ENCODE measurements around the gene ESPN. TPM values are rescaled to one million over a fixed set of nuclear protein-coding genes. Genes with fewer than 3 reads are reported as not detected.
"Not testable (repeated sequence)": the region's sequence is repeated elsewhere in the genome, so short reads cannot be mapped to it uniquely, and the experiment has no call there.

The ESPN gene
- total and polyA plus RNA-seq, 2 of the 8 experiments (the other 6 are each of a cell fraction or from before 2014, with no cell fraction given): 5.2 to 16.3 TPM

DNA sequence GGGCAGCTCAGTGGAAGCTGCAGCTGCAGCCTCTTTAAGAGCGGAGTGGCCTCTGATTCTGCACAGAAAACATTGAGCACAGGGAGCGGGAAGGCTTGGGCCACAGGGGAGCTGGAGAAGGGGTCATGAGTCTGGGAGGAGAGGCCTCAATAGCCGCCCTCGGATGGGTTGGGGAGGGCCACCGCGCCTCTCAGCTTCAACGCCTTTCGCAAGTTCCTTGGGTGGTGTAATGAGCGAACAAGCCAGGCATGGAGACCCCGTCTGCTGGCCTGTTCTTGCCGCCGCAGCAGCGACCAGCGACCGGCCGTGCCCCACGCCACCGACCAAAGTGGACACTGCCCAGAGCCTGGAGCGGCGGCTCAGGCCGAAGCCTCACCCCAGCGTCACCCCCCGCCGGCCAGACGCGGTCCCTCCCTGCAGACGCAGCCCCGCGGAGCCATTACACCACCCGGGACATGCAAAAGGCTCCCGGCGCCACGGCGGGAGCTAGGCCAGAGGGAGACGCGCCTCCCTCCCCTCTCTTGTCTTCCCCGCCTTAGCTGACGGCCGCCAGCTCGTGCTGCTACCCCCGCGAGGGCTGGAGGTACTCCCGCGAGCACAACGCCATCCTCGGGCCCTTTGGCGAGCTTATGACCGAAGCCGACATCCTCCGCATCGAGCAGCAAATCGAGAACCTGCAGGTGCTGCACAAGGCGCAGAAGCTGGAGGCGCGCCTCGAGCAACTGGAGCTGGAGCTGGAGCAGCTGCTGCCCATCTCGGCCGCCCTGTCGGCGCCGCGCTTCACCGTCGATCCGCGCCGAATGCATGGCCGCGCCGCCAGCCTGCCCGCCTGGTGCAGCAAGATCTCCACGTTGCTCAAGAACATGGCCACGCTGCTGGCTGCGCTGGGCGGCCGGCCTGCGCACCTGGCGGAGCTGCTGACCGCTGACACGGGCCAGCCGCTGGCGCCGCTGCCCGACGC, 29.6 kb downstream of the ESPN start:
- Histone ChIP-seq H3K4me3 (ENCODE audit: extremely low read depth in 1 of 4, insufficient read depth in 2 of 4, low read depth in 3 of 4, low read length in 4 of 4) (peak overlapping the region in 1 of 4 experiments; percentile 44; a peak in 2 of 8 replicates), H3K4me2 (ENCODE audit: insufficient read depth in 1 of 2, low read depth in 2 of 2, low read length in 2 of 2) (peak overlapping the region; percentile 8 to 64; a peak in 2 of 4 replicates)

More for the DNA sequence above, 29.6 kb downstream of the ESPN start:
- H2AFZ ChIP-seq (ENCODE audit: low read length); H3K27ac ChIP-seq (ENCODE audit: low read depth, low read length); H3K79me2 ChIP-seq (ENCODE audit: control insufficient read depth in 1 of 2, insufficient read depth in 2 of 2, low read length in 2 of 2); H2BK5ac ChIP-seq (ENCODE audit: low read depth, low read length); H3K18ac ChIP-seq (ENCODE audit: extremely low read depth, low read length); H3K56ac ChIP-seq (replicated peaks; ENCODE audit: insufficient read length, low read depth, low read length); H2BK15ac ChIP-seq (ENCODE audit: low read length); H3K4ac ChIP-seq (replicated peaks; ENCODE audit: insufficient read length, low read depth, low read length); H3K79me1 ChIP-seq (ENCODE audit: low read depth, low read length); H2BK20ac ChIP-seq (ENCODE audit: low read length); H3K23ac ChIP-seq (ENCODE audit: insufficient read length); H4K5ac ChIP-seq (ENCODE audit: insufficient read length, low read depth, low read length); H3K9ac ChIP-seq (replicated peaks in 1 of 4; ENCODE audit: extremely low read depth in 1 of 4, low read depth in 3 of 4, low read length in 3 of 4); H3K23me2 ChIP-seq (ENCODE audit: low read depth, low read length); H4K20me1 ChIP-seq (replicated peaks in 1 of 2; ENCODE audit: control insufficient read depth in 1 of 2, insufficient read depth in 2 of 2, low read length in 2 of 2); H2BK12ac ChIP-seq (ENCODE audit: low read depth, low read length); H3K36me3 ChIP-seq (ENCODE audit: control insufficient read depth in 2 of 4, insufficient read depth in 4 of 4, low read length in 3 of 4); H2BK120ac ChIP-seq (replicated peaks; ENCODE audit: low read depth, low read length); H2AK5ac ChIP-seq (ENCODE audit: low read depth, low read length); DNase-seq (ENCODE audit: low read depth in 1 of 2, low spot score in 2 of 2); H4K91ac ChIP-seq (replicated peaks; ENCODE audit: insufficient read length, low read length); H3K9me3 ChIP-seq (ENCODE audit: insufficient read depth in 2 of 2, low read depth in 1 of 2, low read length in 1 of 2); H3K14ac ChIP-seq (ENCODE audit: insufficient read length): not testable (repeated sequence)
- ChIA-PET CTCF (ENCODE audit: partially characterized antibody) (interaction anchor here (0.8 to 6.0 kb wide), 19 partner anchors 10 to 373 kb away, joined by 3 to 75 read pairs (median 5); partner anchors contain the start of genes HES2, PLEKHG5 and TNFRSF25), POLR2A (ENCODE audit: partially characterized antibody) (interaction anchor here (0.8 to 12.2 kb wide), 7 partner anchors 9 to 149 kb away, joined by 3 to 123 read pairs (median 3); partner anchors contain the start of genes PLEKHG5 and TNFRSF25)
- Histone ChIP-seq H3K27me3 (replicated peaks in 1 of 4; ENCODE audit: control insufficient read depth in 3 of 4, extremely low read depth in 1 of 4, insufficient read depth in 3 of 4, low read length in 3 of 4) (peaks cover 5 to 43% (median 24%) of the 10 kb centered on the region in 4 experiments; a peak in 6 of 7 replicates), H4K8ac (ENCODE audit: extremely low read depth, insufficient read depth, low read length) (peak overlapping the region; percentile 57; the same call in 1 of the 2 replicates), H3K4me1 (replicated peaks in 1 of 4; ENCODE audit: control insufficient read depth in 3 of 4, insufficient read depth in 4 of 4, low read length in 3 of 4) (peaks cover 0 to 18% (median 11%) of the 10 kb centered on the region in 4 experiments; a peak in 6 of 7 replicates)
- FAIRE-seq: peak; percentile 62
- 74% methylated on average over 68 of the region's 85 CpGs; no CpG with 5 or more reads in 1 of the 2 experiments for WGBS, 2 experiments (ENCODE audit: extremely low coverage in 1 of 2, insufficient coverage in 1 of 2, insufficient read length in 1 of 2, insufficient replicate concordance in 2 of 2, low coverage in 1 of 2, low lambda C conversion rate in 2 of 2, missing lambda C conversion rate in 1 of 2)
- TF ChIP-seq, protein P1, sequence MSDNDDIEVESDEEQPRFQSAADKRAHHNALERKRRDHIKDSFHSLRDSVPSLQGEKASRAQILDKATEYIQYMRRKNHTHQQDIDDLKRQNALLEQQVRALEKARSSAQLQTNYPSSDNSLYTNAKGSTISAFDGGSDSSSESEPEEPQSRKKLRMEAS (IDR thresholded peaks at IDR 0.05): peak; percentile 61
- TF ChIP-seq, protein P2, sequence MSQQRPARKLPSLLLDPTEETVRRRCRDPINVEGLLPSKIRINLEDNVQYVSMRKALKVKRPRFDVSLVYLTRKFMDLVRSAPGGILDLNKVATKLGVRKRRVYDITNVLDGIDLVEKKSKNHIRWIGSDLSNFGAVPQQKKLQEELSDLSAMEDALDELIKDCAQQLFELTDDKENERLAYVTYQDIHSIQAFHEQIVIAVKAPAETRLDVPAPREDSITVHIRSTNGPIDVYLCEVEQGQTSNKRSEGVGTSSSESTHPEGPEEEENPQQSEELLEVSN (IDR thresholded peaks at IDR 0.05): peak; percentile 59

Measured in H1 (cell line).